GM18511 (cell line): ENCODE measurements around the gene TMEM178A.
"Not testable (repeated sequence)": the region's sequence is repeated elsewhere in the genome, so short reads cannot be mapped to it uniquely, and the experiment has no call there.

Source experiments
- ATAC-seq: cut with Tn5 transposase; IDR thresholded peaks from one replicate; pipeline ENCODE4 v1.9.1; 2021; ENCODE audit warnings: mild to moderate bottlenecking, moderate library complexity; ENCODE audit not compliant: unreplicated experiment

Gene TMEM178A

DNA sequence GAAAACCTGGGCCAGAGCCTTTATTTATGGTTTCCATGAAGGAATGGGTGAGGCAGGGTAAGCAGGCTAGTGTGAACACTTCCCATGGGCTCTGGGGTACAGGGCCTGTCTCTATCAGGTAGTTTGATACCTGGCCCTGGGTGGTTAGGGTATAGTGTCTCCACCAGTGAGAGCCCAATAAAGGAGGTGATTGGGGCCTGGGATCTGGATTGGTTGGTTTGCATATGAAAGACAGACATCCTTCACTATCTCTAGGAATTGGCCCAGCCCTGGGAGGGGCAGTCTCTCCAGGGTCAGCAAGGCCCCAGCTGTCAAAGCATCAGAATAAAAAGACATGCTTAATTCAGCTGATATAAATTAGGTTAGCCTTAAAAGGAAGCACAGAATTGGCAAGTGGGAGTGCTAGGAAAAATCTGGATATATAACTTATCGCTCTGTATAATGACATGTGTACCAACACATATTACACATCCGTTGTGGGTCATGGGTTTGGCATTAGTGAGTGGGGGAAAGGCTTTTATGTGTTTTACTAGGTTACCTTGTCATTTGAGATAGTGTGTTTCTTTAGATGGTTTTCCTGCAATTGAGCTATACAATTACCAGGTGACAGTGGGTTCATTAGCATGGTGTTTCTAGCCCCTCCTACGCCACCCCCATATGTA is 18.5 kb upstream of the TMEM178A start:
- ATAC-seq = no peak

DNA sequence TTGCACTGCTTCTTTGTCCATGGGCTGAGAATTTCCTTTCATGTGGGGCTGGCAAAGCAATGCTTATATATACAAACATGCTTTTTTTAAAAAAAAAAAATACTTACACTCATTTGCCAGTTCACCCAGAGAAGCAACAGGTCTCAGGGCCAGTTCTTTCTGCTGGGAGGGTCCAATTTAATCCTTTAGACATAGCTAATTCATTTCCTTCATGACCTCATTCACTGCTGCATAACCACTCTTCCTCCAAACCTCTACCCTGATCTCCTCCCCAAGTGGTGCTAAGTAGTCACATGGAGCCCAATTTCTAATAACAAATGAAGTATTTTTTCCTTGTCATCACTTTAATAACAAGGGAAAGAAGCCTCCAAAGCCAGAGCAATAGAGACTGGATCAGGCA is 17.1 kb upstream of the TMEM178A start:
- ATAC-seq = no peak

DNA sequence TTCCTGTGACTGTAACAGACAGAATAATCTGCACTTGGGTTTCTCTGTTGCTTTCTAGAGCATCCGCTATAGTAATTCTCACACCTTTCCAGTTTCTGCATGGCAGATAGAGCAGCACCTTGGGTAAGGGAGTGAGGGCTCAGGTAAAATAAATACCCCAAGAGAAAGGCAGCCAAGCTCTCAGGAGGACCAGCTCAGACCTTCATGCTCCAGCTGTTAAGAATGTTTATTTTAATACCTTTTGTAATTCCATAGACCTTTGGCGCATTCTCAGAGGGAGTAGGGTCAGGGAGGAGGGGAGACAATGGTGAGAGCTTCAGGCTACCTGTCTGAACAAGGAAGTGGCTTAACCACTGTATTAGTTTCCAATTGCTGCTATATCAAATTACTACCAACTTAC is 16.2 kb upstream of the TMEM178A start:
- ATAC-seq = no peak

DNA sequence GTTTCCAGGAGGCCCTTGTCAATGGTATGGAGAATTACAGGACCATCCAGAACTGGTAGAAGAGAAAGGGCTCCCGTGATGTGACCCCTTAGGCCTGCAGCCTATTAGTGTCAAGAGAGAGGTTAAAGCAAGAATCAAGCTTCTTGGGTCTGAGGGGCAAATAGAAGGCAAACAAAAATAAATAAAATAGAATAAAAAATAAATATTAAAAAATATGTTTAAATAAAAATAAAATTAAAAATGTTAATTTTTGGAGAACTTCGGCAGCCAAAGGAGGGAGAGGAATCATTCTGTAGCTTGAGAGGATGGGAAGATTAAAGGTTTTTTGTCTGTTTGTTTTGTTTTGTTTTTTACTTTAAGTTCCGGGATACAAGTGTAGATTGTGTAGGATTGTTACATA is 15.2 kb upstream of the TMEM178A start:
- no peak for ATAC-seq

DNA sequence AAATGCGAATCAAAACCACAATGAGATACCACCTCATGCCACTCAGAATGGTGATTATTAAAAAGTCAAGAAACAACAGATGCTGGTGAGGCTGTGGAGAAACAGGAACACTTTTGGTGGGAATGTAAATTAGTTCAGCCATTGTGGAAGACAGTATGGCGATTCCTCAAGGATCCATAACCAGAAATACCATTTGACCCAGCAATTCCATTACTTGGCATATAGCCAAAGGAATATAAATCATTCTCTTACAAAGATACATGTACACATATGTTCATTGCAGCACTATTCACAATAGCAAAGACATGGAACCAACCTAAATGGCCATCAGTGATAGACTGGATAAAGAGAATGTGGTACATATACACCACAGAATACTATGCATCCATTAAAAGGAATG is 9.5 kb upstream of the TMEM178A start:
- not testable (repeated sequence) for ATAC-seq

DNA sequence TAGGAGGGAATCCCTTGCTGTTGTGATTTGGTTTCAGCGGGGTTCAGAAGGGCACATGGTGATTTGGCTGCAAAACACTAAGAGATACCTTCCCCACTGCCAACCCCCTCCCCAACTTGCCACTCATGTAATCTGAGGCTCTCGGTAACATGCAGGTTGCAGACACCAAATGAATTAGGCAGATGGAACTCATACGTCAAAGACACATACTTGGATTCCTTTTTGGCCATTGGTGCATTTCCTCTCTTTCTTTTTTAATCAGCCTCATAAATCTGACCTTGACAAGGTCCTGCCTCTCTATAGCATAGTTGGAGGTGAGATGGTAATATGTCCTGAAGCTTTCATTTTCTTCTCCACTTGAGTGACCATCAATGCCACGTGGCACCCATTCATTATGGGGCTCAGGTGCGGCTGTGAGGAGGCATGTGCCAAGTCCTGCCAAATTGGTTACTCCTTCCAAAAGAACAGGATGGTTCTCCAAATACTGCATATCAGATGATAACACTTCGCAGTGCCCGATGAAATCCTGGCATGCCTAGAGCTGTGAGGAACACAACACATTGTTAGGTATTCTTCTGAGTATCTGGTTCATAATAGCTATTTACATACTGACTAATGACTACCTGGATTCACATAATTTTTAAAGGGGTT is 8.3 kb upstream of the TMEM178A start:
- no peak for ATAC-seq

DNA sequence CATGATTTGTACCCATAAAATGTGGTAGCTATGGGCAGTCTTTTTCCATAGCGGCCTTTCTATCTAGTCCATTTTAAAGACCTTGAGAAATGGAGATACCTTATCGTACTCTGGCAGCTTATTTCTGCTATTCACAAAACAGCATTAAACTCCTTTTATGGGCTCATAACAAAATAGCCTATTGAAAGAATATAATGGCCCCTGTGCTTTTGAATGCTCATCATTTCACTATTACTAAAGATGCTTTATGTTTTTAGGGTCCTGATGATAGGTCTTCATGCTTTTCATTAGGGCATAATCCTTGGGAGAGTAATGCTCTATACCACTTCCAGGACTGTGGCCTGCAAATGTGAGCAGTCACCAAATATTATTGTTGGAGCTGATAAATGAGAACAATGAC is 7.3 kb upstream of the TMEM178A start:
- ATAC-seq = no peak

DNA sequence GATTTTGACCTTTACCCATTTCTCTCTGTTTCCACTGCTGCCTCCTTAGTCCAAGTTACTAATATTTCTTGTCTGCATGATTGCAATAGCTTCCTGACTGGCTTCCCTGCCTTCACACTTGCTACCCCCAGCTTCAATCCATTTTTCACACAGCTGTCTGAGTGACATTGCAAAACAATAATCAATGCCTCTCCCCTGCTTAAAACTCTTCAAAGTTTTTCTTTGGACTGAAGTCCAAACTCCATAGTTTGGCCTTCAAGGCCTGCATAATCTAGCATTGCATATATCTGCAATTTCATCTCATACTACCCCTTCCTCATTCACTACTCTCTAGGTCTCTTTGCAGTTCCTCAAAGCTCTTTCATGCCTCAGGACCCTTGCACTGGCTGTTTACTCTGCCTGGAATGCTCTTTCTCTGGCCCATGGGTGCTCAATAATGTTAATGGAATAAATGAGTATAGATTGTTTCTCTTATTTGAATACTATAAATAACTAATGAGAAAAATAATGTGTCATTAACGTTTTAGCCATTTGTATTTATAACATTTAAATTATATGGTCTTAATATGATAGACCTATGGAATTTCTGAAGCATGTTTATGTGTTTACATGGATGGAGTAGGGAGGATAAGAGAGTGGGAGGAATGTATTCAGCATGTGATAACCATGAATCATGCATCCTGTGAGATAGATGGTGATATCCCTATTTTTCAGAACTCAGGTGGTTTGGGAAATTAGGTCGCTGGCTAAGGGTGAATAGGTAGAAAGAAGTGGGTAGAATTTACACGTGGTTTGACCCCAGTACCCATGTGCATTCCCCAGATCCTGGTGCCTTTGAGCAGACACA is 5.7 kb upstream of the TMEM178A start:
- ATAC-seq = no peak

DNA sequence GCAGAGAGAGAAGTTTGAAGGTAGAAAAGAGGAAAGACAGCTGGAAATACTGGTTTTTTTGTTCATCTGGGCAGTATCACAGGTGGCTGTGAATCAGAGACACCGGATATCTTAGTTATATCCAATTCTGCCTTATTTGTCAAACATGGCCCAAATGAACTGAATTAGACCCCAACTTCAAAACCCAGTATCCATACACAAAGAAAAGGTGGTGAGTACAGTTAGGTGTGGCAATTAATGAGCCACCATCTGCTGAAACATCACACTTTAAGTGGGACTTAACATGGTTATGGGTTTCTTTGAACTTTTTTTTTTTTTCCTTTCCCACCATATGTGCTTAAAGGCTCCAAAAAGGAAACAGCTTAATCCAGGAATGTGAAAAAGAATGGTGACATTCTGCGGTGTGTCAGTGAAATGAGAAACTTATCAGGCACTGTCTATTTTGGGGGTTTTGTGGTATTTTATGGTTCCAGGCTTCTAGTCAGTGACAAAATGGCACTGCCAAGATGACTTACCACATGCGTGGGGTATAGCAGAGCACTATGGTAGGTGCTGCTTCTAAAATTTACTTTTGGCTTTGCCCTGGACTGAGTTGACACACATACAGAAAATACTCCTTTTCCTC is 5.0 kb upstream of the TMEM178A start:
- no peak for ATAC-seq

DNA sequence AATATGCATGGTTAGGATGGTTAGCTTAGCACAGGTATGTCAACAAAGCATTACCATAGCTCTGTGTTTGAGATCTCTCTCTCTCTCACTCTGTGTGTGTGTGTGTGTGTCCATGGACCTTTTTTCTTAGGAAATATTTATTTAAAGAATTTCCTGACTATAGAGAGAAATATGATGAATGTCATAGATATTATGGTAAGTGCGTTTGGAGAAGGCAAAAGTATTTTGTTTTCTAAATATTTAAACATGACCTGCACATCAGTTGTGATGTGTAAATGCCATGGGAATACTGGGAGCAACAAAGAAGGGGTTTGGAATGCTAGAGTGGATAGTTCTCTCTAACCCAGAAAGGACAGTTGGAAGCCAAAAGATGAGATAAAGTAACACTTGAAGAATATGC is 3.9 kb upstream of the TMEM178A start:
- no peak for ATAC-seq

DNA sequence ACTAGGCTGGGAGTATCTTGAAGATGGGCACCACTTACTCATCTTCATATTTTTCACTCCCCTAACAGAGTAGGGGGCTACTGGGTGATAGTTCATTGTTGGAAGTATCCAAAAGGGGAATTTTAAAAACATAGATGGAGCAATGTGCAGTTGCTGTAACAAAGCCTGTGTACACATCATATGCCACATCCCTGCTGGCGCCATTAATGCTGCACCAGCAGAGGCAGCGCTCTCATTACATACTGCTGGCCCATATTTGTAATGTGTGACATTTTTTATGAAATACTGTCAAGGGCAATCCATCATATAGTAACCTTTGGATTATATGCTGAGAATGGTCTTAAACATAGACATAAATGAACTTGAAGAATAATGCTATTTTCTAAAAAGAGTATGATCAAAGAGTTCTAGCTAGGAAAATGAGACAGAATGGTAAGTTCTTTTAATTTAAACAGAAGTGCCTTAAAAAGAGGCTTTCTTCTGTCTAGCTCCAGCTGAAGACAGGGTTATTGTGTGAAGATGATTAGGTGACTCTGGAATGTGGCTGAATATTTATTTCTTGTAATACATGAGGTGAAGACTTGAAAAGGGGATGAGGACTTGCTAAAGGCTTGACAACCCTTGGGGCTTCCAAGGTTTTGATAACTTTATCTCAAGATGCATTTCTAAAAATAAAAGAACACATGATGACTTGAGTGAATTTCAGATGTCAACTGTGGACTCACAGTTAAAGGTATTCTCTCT is 2.4 kb upstream of the TMEM178A start:
- ATAC-seq = no peak

DNA sequence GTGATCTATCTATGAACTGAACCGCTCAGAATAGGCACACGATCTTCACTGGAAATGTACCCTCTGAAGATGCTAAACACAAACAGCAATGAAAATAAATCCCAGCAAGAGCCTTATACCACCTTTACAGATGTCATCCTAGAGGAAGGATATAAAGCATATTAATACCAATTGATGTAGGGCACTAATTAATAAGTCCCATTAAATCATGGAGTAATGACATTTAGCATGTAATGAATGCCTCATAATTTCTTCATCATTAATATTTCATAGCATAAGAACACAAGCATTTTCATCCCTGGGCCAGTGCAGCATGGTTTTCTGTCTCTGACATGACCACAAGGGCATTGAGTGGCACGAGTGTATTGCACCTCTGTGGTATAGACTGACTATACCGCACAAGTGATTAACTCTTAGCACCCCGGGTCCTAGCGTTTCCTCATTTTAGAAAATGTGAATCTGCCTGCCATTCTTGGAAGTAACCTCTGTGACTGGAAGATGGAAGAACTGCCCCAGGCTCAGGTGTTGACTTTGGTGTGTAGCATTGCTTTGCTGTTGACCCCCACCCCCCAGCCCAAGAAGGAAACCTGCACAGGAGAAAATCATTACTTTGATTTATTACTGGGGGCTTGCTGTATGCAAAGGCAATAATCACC is 1.4 kb upstream of the TMEM178A start:
- ATAC-seq = no peak

DNA sequence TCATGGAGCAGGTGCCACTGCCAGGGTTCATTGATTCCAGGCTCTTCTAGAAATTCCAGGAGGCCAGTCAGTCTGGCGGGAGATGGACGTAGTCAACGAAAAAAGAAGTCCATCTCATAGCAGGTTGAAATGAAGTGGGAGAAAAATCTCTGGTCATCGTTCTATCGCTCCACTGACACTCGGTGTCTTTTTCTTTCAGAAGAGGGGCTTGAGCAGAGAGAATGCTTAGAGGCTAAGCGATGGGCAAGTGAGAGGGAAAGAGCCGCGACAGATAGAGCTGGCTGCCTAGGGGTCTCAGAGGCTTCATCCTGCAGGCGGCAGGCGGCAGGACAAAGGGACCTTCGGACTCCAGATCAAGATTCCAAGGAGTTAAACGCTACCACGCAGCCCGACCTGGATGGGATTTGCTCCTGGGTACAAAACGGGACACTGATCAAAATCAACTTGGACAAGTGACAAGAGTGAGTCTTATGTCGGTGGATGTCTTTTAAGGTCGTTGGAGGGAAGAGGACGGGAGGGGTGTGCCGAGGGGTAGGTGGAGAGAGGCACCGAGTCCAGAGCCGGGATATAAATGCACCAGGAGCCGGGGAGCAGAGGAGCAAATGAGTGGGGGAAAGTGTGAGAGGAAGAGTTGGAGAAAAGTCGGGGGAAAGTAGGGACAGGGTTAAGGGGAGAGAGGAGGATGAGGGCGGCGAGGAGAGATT is 677 bp upstream of the TMEM178A start:
- no peak for ATAC-seq

DNA sequence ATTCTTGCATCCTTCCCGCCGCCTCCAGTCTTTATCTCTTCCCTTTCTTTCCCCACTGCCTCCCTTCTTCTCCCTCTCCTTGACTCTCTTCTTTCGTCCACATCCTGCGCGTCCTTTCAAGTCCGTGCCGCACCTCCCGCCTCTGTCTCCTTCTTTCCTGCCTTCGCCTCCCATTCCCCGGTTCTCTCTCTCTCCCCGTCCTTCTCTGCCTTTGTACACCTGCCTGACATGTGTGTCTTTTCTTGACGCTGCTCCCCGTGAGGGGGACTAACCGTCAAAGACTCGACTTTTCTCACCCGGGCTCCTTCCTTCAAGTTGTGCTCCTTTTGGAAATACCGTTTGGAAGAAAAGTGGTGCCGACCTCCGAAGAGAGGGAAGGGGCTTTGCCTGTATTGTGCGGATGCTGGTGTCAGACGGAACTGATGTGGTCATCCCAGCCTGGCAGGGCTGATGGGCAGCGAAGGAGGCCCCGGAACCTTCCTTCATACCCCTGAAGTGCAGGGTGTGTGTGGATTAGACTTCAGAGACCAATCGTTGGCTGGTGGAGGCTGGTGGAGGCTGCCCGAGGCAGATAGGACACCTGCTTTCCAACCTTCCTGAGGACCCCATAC is 879 bp downstream of the TMEM178A start:
- ATAC-seq = no peak

DNA sequence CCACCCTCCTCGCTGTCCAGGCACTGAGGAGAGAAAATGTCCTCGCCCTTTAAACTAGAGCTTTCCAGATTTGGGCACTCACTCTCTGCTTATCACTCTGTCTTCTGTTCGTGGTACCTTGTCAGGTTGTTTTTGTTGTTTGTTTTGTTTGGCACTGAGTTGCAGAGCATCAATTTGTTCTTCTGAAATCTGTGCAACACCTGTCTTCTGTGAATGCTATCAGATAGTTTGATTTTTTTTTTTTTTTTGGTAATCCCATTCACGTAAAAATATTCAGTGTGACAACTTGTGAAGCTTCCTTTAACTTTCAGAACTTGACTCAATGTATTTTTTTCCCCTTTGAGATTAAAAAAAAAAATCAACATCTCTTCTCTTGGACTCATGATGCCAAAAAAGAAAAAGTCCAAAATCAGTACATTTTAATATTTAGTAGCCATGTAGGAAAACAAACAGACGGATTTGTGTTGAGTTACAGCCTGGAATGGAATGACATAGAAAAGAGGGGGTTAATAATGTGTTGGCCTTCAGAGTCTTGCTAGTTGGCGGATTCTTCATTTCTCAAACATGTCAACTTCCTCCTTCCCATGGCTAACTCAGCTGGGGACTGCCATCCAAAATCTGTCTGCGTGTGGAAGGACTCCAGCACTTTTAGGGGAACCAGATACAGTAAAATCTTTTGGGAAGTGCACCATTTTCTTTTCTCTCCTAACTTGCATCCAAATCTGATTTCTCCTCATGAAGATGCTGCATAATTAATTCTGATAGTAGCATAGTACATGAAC is 1.6 kb downstream of the TMEM178A start:
- no peak for ATAC-seq

DNA sequence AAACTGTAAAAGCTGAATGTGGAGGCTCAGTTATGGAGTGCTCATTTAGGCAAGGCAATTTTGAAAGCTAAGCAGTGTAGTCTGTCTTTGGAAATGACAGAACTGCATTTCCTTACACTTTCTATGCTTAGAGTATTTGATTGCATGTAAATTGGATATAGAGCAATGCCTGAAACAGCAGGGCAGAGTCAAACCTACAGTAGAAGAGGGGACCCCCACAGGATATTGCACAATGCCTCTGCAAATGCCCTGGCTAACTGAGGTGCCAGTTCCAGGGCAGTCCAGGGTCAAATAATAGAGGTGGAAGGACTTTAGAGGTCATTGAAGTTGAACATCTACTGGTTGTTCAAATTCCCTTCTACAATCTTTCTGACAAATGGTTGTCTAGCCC is 2.2 kb downstream of the TMEM178A start:
- no peak for ATAC-seq

DNA sequence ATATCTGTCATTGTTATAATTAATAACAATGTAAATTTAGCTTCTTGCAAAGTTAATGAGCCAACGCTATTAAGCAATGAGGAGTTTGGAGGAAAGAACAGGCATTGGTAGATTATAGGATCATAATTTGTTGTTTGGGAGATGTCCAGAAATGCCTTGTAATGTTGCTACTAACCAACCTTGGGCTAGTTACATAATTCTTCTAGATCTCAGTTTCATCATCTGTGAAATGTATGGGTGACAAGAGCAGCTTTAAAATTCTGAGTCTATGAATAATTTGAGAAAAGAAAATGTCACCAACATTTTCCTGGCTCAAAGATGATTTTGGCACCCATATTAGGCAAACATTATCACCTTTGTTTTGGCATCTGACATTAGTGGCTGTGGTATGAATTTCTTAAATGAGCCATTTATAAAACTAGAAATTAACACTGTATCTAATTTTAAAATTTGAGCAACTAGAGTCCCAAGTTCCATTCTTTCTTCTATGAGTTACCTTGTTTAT is 2.9 kb downstream of the TMEM178A start:
- ATAC-seq = no peak

DNA sequence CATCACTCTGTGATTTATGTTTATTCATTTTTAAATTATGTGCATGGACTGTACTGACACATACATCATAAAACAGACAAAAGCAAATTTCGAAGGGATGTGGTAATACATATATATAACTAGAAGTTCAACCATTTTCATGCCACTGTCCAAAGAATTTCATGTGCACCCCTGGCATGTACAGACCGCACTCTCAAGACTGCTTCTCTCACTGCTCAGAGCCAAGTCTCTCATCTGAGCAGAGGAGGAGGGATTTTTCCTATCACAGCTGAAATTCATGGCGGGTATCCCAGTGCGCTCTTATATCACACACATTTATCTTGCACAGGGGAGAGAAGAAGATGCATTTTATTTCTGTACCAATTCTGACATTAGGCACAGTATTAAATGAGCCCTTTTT is 5.9 kb downstream of the TMEM178A start:
- ATAC-seq = no peak
